Testis (tissue), 3 donors: ENCODE results near the gene RTKN. TPM values are rescaled to one million over a fixed set of nuclear protein-coding genes. Genes with fewer than 3 reads are reported as not detected.

Experiments used
- DNase-seq: peaks from one replicate; pipeline ENCODE4 v3.0.0-alpha.2; 2019
- H3K27ac ChIP-seq, 2 donors: fragments of 200-600 bp; sonication (generic); one replicate each; pipeline ENCODE4 v1.5.1; 2019
- H3K27me3 ChIP-seq: fragments of 200-600 bp; sonication (generic); one replicate; pipeline ENCODE4 v1.5.1; 2019
- H3K36me3 ChIP-seq: fragments of 200-600 bp; sonication (generic); one replicate; pipeline ENCODE4 v1.5.1; 2017; ENCODE audit warnings: low read depth; ENCODE audit errors: missing control alignments
- H3K4me1 ChIP-seq: fragments of 200-600 bp; sonication (generic); one replicate; pipeline ENCODE4 v1.5.1; 2019
- H3K4me3 ChIP-seq, 2 donors: fragments of 200-600 bp; sonication (generic); one replicate each; pipeline ENCODE4 v1.5.1; 2017 to 2019
- H3K9me3 ChIP-seq: fragments of 200-600 bp; sonication (generic); one replicate; pipeline ENCODE4 v1.5.1; 2017
- CTCF ChIP-seq, 3 experiments: fragments of 450-650 bp in 2 of 3; fragments of 200-600 bp in 1 of 3; sonication (generic) in 1 of 3; IDR thresholded peaks; one replicate each; pipeline ENCODE4 v1.5.1; 2016 to 2019; ENCODE audit warnings: antibody characterized with exemption in 3 of 3, mild to moderate bottlenecking in 2 of 3, moderate library complexity in 1 of 3
- POLR2A ChIP-seq: fragments of 450-650 bp; IDR thresholded peaks from one replicate; pipeline ENCODE4 v1.6.1; 2017; ENCODE audit warnings: antibody characterized with exemption, mild to moderate bottlenecking, moderate library complexity
- WGBS, 2 donors: methylation state at CpG; one replicate each; pipeline ENCODE4 v1.1.5; 2018; 5-methylcytosine and 5-hydroxymethylcytosine counted together
- intact Hi-C: fragments of 100-400 bp; cut with DNase I; formaldehyde crosslinking; loops from one replicate; pipeline ENCODE4 v1.15.1; 2023; ENCODE audit warnings: low total_unique reads
- polyA plus RNA-seq: library from polyadenylated mRNA; stranded (reverse); fragments of 350-450 nt; fragmentation: Illumina TruSeq; extraction: RNeasy Lipid Tissue Mini Kit (QIAGEN cat#74804); gene quantifications from one replicate; pipeline ENCODE4 v1.2.3, GENCODE V29; 2014; ENCODE audit warnings: low read depth, low replicate concordance; ENCODE audit not compliant: insufficient read depth
- total RNA-seq, 2 donors: library from RNA; depleted of rRNA; stranded (reverse); fragments of >200 nt; gene quantifications; one replicate each; pipeline ENCODE4 v1.2.3, GENCODE V29; 2016

The RTKN gene
- total and polyA plus RNA-seq, 3 donors from 2014 or later = 8.8 to 12.8 (median 11.1) TPM

DNA sequence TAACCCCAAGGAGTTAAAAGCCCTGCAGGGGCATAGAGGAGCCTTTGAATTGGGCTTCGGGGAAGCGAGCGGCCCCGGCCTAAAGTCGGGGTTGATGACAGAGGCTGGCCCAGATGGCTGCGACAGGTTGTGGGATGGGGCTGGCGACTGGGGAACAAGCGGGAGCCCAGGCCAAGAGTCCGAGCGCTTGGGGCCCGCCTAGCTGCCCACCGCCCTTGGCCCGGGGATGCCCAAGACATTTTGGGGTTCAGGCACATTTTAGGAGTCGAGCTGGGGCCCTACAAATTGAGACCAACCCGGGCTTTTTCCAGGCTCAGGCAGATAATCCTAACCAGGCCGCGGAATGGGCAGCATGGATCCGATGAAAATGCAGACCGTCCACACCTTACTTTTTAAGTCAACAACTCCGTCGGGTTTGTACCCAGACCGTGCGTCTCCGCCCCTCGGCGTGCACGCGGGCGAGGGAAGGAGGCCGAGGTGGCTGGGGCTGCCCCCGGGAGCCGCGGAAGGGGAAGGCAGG is 507 bp downstream of the RTKN start:
- Histone ChIP-seq H3K27me3 (no peaks in the 10 kb centered on the region), H3K4me1 (peaks cover 30% of the 10 kb centered on the region), H3K9me3 (no peaks in the 10 kb centered on the region), H3K4me3 (peak overlapping the region; percentile 39 to 66), H3K36me3 (no peaks in the 10 kb centered on the region), H3K27ac (peak overlapping the region; percentile 84 to 86)
- no peak for TF ChIP-seq CTCF (IDR thresholded peaks at IDR 0.05)
- no peak for TF ChIP-seq POLR2A
- intact Hi-C loops = no loop called here
- DNase-seq = peak; percentile 37
- WGBS, 2 donors = 16 to 20% methylated on average over 18 to 33 of the region's 33 CpGs

DNA sequence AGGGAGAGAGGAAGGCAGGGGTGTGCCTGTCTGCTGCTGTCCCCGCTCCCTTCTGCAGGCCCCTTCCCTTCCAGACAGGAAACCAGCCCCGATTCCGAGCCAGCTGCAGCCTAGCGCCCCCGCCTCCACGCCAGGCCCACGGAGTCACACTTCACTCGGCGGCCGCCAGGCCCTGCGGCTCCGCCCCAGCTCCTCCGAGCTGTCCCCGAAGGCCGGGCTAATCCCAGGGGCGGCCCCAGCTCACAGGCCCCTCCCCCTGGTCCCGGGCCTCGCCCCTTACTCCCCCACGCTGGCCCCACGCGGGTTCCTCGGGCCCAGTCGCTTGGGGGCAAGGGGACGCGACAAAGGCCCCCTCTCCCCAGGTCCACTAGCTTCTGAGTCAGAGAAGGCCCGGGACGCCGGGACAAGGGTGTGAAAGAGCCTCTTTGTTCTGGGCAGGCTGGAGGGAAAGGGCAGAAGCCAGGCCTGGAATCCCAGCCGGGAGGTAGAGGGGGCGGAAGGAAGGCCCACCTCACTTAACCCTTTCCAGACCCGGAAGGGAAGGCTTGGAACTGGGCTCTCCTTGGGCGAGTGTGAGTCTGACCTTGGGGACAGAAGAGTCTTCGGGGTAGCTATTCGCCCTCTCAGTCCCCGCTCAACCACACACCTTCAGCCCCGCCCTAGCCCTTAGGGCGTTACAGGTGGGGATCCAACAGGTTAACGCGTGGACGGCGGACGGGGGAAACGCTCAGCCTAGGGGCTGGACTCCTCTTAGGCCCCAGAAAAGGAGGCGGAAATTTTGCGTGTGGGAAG is 1.2 kb downstream of the RTKN start:
- WGBS, 2 donors = 1 to 7% methylated on average over 15 to 45 of the region's 45 CpGs

GRCh38 chr2:74439803-74440377 is 1.8 kb downstream of the RTKN start:
- Histone ChIP-seq H3K27ac (peak overlapping the region; percentile 84 to 86), H3K4me1 (peaks cover 30% of the 10 kb centered on the region), H3K27me3 (no peaks in the 10 kb centered on the region), H3K4me3 (peak overlapping the region; percentile 39 to 66), H3K9me3 (no peaks in the 10 kb centered on the region), H3K36me3 (no peaks in the 10 kb centered on the region)
- TF ChIP-seq POLR2A (no peak), CTCF (IDR thresholded peaks at IDR 0.05) (no peak)
- intact Hi-C loops = no loop called here
- 8 to 11% methylated on average over 14 of the region's 14 CpGs for WGBS, 2 donors
- DNase-seq = peak; percentile 58

More for the DNA sequence above, 1.2 kb downstream of the RTKN start:
- peak; percentile 82 for DNase-seq
- peak overlapping the region; percentile 39 to 66 for H3K4me3 ChIP-seq
- no peaks in the 10 kb centered on the region for H3K9me3 ChIP-seq
- no peaks in the 10 kb centered on the region for H3K27me3 ChIP-seq
- H3K36me3 ChIP-seq = no peaks in the 10 kb centered on the region
- peaks cover 30% of the 10 kb centered on the region for H3K4me1 ChIP-seq
- peak overlapping the region; percentile 84 to 86 for H3K27ac ChIP-seq
- intact Hi-C loops = no loop called here
- TF ChIP-seq CTCF (IDR thresholded peaks at IDR 0.05) = peak in 2 of 3 experiments; percentile 20 to 29
- TF ChIP-seq POLR2A = no peak

GRCh38 chr2:74439373-74439772 is 2.4 kb downstream of the RTKN start:
- H3K9me3 ChIP-seq = no peaks in the 10 kb centered on the region
- peak overlapping the region; percentile 84 to 86 for H3K27ac ChIP-seq
- 21 to 29% methylated on average over 3 of the region's 3 CpGs for WGBS, 2 donors
- intact Hi-C loops = no loop called here
- no peak for DNase-seq
- no peaks in the 10 kb centered on the region for H3K36me3 ChIP-seq
- no peak for TF ChIP-seq POLR2A
- peaks cover 30% of the 10 kb centered on the region for H3K4me1 ChIP-seq
- no peaks in the 10 kb centered on the region for H3K27me3 ChIP-seq
- peak overlapping the region; percentile 39 to 66 for H3K4me3 ChIP-seq

DNA sequence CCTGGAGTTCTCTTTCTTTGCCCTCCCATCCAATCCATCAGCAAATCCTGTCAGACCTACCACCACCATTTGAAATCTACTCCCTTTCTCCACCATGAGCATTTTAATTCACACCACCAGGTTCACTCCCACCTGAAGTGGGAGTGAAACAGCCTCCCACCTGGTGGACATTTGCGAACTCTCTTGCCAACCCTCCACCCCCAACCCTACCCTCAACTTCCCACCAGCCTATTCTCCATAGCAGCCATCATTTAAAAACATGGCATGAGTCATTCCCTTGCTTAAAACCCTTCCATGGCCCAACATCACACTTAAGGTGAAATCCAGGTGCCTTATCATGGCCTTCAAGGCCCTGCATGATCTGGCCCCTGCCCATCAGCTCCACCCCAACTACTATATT is 3.5 kb downstream of the RTKN start:
- Histone ChIP-seq H3K4me1 (peaks cover 30% of the 10 kb centered on the region), H3K36me3 (no peaks in the 10 kb centered on the region), H3K27ac (no peak overlapping the region), H3K9me3 (no peaks in the 10 kb centered on the region), H3K27me3 (no peaks in the 10 kb centered on the region), H3K4me3 (no peak overlapping the region)
- DNase-seq = no peak
- intact Hi-C loops = no loop called here
- WGBS, 2 donors = 87 to 90% methylated on average over 1 of the region's 1 CpG
- TF ChIP-seq POLR2A = no peak
